OCI-LY7 (cell line): ENCODE results near the gene C12orf50. TPM values are rescaled to one million over a fixed set of nuclear protein-coding genes. Genes with fewer than 3 reads are reported as not detected.

Source experiments
- BruUV-seq: library from RNA; stranded (reverse); fragments of 400-500 nt; replicated peaks from 2 replicates; lab custom pipeline; 2021; lab: Mats Ljungman, UMichigan
- CTCF ChIA-PET: fragments of 300-600 bp; sonication (Branson Sonifier 250); formaldehyde crosslinking; loops from one replicate; lab custom pipeline; 2022; ENCODE audit warnings: antibody characterized with exemption; ENCODE audit not compliant: unreplicated experiment; lab: Charles Lee
- POLR2A ChIA-PET: fragments of 300-600 bp; sonication (Branson Sonifier 250); formaldehyde crosslinking; loops from one replicate; lab custom pipeline; 2022; ENCODE audit warnings: antibody characterized with exemption; lab: Charles Lee
- DNase-seq: peaks from one replicate; pipeline ENCODE4 v3.0.0-alpha.2; 2015; ENCODE audit warnings: low spot score
- H2AFZ ChIP-seq: fragments of 200-600 bp; sonication (generic), shearing (Covaris generic); 2 replicates; pipeline ENCODE4 v1.6.1; 2014; ENCODE audit warnings: mild to moderate bottlenecking, antibody characterized with exemption, low read length, moderate library complexity
- H3K27ac ChIP-seq: fragments of 200-600 bp; sonication (generic); 2 replicates; pipeline ENCODE4 v1.5.1; 2014; ENCODE audit warnings: mixed run types, low read depth, mild to moderate bottlenecking, moderate library complexity, low read length, inconsistent platforms; ENCODE audit not compliant: poor library complexity, severe bottlenecking
- H3K36me3 ChIP-seq: fragments of 200-600 bp; sonication (generic); 2 replicates; pipeline ENCODE4 v1.6.1; 2014; ENCODE audit warnings: mild to moderate bottlenecking, antibody characterized with exemption, low read length, moderate library complexity, mixed read lengths; ENCODE audit not compliant: insufficient read depth
- H3K4me1 ChIP-seq: fragments of 200-600 bp; sonication (generic); 2 replicates; pipeline ENCODE4 v1.5.1; 2014; ENCODE audit warnings: mild to moderate bottlenecking, low read length; ENCODE audit not compliant: insufficient read depth, poor library complexity, severe bottlenecking
- H3K4me2 ChIP-seq: fragments of 200-600 bp; sonication (generic); 2 replicates; pipeline ENCODE4 v1.6.1; 2014; ENCODE audit warnings: mild to moderate bottlenecking, low read length
- H3K4me3 ChIP-seq: fragments of 200-600 bp; sonication (generic); 2 replicates; pipeline ENCODE4 v1.5.1; 2014; ENCODE audit warnings: mild to moderate bottlenecking, low read depth, low read length; ENCODE audit not compliant: poor library complexity, severe bottlenecking
- H3K79me2 ChIP-seq: fragments of 200-600 bp; sonication (generic); 2 replicates; pipeline ENCODE4 v1.6.1; 2016; ENCODE audit warnings: low read depth, mild to moderate bottlenecking, low read length, moderate library complexity, mixed read lengths; ENCODE audit not compliant: insufficient read depth
- H3K9me2 ChIP-seq: fragments of 200-600 bp; sonication (generic); 2 replicates; pipeline ENCODE4 v1.6.1; 2016; ENCODE audit warnings: mild to moderate bottlenecking, low read length, mixed read lengths; ENCODE audit not compliant: insufficient read depth
- H3K9me3 ChIP-seq: fragments of 200-600 bp; sonication (generic); 2 replicates; pipeline ENCODE4 v1.6.1; 2014; ENCODE audit warnings: mild to moderate bottlenecking, mixed run types, low read length, mixed read lengths
- H4K20me1 ChIP-seq: fragments of 200-600 bp; sonication (generic); 2 replicates; pipeline ENCODE4 v1.6.1; 2014; ENCODE audit warnings: mild to moderate bottlenecking, antibody characterized with exemption, low read length, moderate library complexity, mixed read lengths; ENCODE audit not compliant: insufficient read depth
- EZH2phosphoT487 ChIP-seq: fragments of 200-600 bp; sonication (generic); IDR thresholded peaks from 2 replicates; pipeline ENCODE4 v1.6.1; 2018; ENCODE audit warnings: low read depth, borderline replicate concordance, mild to moderate bottlenecking, mixed run types, antibody characterized with exemption, low read length, moderate library complexity, mixed read lengths
- intact Hi-C: fragments of 100-400 bp; cut with micrococcal nuclease; formaldehyde crosslinking; loops from one replicate; pipeline ENCODE4 v1.10.0; 2022; ENCODE audit not compliant: unreplicated experiment
- total RNA-seq, 2 experiments: library from RNA; depleted of rRNA in 1 of 2; stranded (reverse); fragments of >200 nt in 1 of 2; shearing (Covaris generic) in 1 of 2; gene quantifications; 2 replicates each; pipeline ENCODE4 v1.2.3, GENCODE V29; 2014 to 2022
- TF ChIP-seq, protein P1 (sequence below): fragments of 200-600 bp; sonication (generic); conservative IDR thresholded peaks from 2 replicates; pipeline ENCODE4 v1.5.1; 2014; ENCODE audit warnings: mild to moderate bottlenecking, antibody characterized with exemption, low read length, moderate library complexity, mixed read lengths

C12orf50 gene
- total RNA-seq, 2 experiments from 2014 or later = 0.08 TPM; not detected in 1

GRCh38 chr12:88037770-88038169 lies 8.6 kb upstream of the C12orf50 start:
- CTCF ChIA-PET = no interaction called here
- Histone ChIP-seq H3K27ac (no peak overlapping the region), H3K79me2 (peaks cover 52% of the 10 kb centered on the region; the same call in 1 of the 2 replicates), H3K4me2 (peak overlapping the region; percentile 90), H3K9me3 (no peaks in the 10 kb centered on the region), H4K20me1 (peaks cover 19% of the 10 kb centered on the region; the same call in 1 of the 2 replicates), H3K9me2 (no peaks in the 10 kb centered on the region), H3K36me3 (peaks cover 26% of the 10 kb centered on the region; the same call in 1 of the 2 replicates), H2AFZ (no peak overlapping the region), H3K4me1 (peaks cover 19% of the 10 kb centered on the region), H3K4me3 (peak overlapping the region; percentile 78)
- BruUV-seq = no TSS peak
- intact Hi-C loops = no loop called here
- POLR2A ChIA-PET = interaction anchor here (0.6 to 1.5 kb wide), 3 partner anchors 9 to 969 kb away, joined by 3 read pairs; no protein-coding TSS in a partner anchor
- DNase-seq = no peak
- no peak for TF ChIP-seq EZH2phosphoT487
- TF ChIP-seq, protein P1, sequence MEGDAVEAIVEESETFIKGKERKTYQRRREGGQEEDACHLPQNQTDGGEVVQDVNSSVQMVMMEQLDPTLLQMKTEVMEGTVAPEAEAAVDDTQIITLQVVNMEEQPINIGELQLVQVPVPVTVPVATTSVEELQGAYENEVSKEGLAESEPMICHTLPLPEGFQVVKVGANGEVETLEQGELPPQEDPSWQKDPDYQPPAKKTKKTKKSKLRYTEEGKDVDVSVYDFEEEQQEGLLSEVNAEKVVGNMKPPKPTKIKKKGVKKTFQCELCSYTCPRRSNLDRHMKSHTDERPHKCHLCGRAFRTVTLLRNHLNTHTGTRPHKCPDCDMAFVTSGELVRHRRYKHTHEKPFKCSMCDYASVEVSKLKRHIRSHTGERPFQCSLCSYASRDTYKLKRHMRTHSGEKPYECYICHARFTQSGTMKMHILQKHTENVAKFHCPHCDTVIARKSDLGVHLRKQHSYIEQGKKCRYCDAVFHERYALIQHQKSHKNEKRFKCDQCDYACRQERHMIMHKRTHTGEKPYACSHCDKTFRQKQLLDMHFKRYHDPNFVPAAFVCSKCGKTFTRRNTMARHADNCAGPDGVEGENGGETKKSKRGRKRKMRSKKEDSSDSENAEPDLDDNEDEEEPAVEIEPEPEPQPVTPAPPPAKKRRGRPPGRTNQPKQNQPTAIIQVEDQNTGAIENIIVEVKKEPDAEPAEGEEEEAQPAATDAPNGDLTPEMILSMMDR = no peak

- Histone ChIP-seq H3K4me3 (peak overlapping the region; percentile 78), H3K9me2 (no peaks in the 10 kb centered on the region), H3K4me2 (peak overlapping the region; percentile 90), H3K9me3 (no peaks in the 10 kb centered on the region), H3K27ac (no peak overlapping the region), H2AFZ (no peak overlapping the region; the same call in 1 of the 2 replicates), H3K4me1 (peaks cover 19% of the 10 kb centered on the region), H4K20me1 (peaks cover 19% of the 10 kb centered on the region; the same call in 1 of the 2 replicates), H3K36me3 (peaks cover 16% of the 10 kb centered on the region; the same call in 1 of the 2 replicates), H3K79me2 (peaks cover 49% of the 10 kb centered on the region; the same call in 1 of the 2 replicates)
- TF ChIP-seq, protein P1 = no peak
- no peak for TF ChIP-seq EZH2phosphoT487
- ChIA-PET POLR2A (interaction anchor here (1.0 kb wide), 1 partner anchor 17 kb away, joined by 3 read pairs; no protein-coding TSS in a partner anchor), CTCF (no interaction called here)
- intact Hi-C loops = no loop called here
- BruUV-seq = TSS peak; percentile 56
- DNase-seq = peak; percentile 7
Observed at GRCh38 chr12:88036353-88036965, 7.3 kb upstream of the C12orf50 start.

DNA sequence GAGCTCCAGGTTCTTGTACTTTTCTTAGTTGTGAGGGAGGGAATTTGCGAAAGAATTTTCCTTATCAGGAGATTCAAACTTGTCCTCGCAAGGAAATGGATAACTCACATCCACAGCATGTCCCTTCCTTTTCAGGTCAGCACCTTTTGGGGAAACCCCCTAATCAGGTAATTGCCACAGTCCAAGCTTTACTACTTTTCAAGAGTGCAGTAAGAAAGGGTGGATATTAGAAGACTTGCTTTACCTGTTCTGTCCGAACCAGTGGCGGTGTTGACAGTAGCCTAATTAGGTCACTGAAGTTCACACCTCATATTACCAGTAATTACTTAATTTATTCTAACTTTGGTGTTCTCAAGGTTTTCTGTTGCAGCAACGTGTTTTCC lies 6.7 kb upstream of the C12orf50 start:
- ChIA-PET CTCF (no interaction called here), POLR2A (interaction anchor here (0.6 to 1.0 kb wide), 4 partner anchors 8 to 77 kb away, joined by 3 read pairs; no protein-coding TSS in a partner anchor)
- TF ChIP-seq EZH2phosphoT487 = no peak
- TF ChIP-seq, protein P1 = no peak
- H3K9me3 ChIP-seq = no peaks in the 10 kb centered on the region
- peaks cover 10% of the 10 kb centered on the region; the same call in 1 of the 2 replicates for H3K36me3 ChIP-seq
- peaks cover 43% of the 10 kb centered on the region; the same call in 1 of the 2 replicates for H3K79me2 ChIP-seq
- no peak overlapping the region for H3K27ac ChIP-seq
- H3K4me2 ChIP-seq = peak overlapping the region; percentile 90
- peak overlapping the region; percentile 100; the same call in 1 of the 2 replicates for H2AFZ ChIP-seq
- peaks cover 19% of the 10 kb centered on the region for H3K4me1 ChIP-seq
- H3K4me3 ChIP-seq = peak overlapping the region; percentile 78
- BruUV-seq = no TSS peak
- H4K20me1 ChIP-seq = peaks cover 14% of the 10 kb centered on the region; the same call in 1 of the 2 replicates
- DNase-seq = no peak
- intact Hi-C loops = loop anchor here (2.0 kb wide), 1 partner anchor 105 kb away; no protein-coding TSS in a partner anchor
- no peaks in the 10 kb centered on the region for H3K9me2 ChIP-seq
